HuH-7.5 (cell line): ENCODE measurements around the gene ETV3.
"Not testable (repeated sequence)": the region's sequence is repeated elsewhere in the genome, so short reads cannot be mapped to it uniquely, and the experiment has no call there.

Source experiments
- DNase-seq: peaks from one replicate; pipeline ENCODE4 v3.0.0; 2011; ENCODE audit warnings: low spot score

Gene ETV3

GRCh38 chr1:157138220-157139051 lies at the start of gene ETV3:
Gene ETV3 (minus strand): TSS chr1:157138395. CDS start chr1:157136352, 2,043 bp downstream.
- DNase-seq, result peak; percentile 80

- DNase-seq, result no peak
Measured at GRCh38 chr1:157186281-157186992, 48.2 kb upstream of the ETV3 start.

GRCh38 chr1:157183870-157184269 lies 45.7 kb upstream of the ETV3 start:
- no peak for DNase-seq

- not testable (repeated sequence) for DNase-seq
Measured at GRCh38 chr1:157182371-157182770, 44.2 kb upstream of the ETV3 start.

- no peak for DNase-seq
Measured at GRCh38 chr1:157181790-157182189, 43.6 kb upstream of the ETV3 start.

GRCh38 chr1:157181258-157181657 lies 43.1 kb upstream of the ETV3 start:
- DNase-seq, result no peak

GRCh38 chr1:157178490-157178889 lies 40.3 kb upstream of the ETV3 start:
- no peak for DNase-seq

GRCh38 chr1:157177733-157178394 lies 39.7 kb upstream of the ETV3 start:
- DNase-seq, result no peak

- DNase-seq, result no peak
Measured at GRCh38 chr1:157176591-157177121, 38.5 kb upstream of the ETV3 start.

GRCh38 chr1:157176016-157176415 lies 37.8 kb upstream of the ETV3 start:
- DNase-seq, result no peak

- no peak for DNase-seq
Measured at GRCh38 chr1:157173900-157174410, 35.8 kb upstream of the ETV3 start.

- DNase-seq, result not testable (repeated sequence)
Measured at GRCh38 chr1:157173241-157173640, 35.0 kb upstream of the ETV3 start.

GRCh38 chr1:157172591-157172990 lies 34.4 kb upstream of the ETV3 start:
- DNase-seq, result not testable (repeated sequence)

GRCh38 chr1:157171903-157172503 lies 33.8 kb upstream of the ETV3 start:
- DNase-seq, result not testable (repeated sequence)

GRCh38 chr1:157170677-157171515 lies 32.7 kb upstream of the ETV3 start:
- no peak for DNase-seq

- no peak for DNase-seq
Measured at GRCh38 chr1:157168015-157168414, 29.8 kb upstream of the ETV3 start.

- DNase-seq, result no peak
Measured at GRCh38 chr1:157167437-157167836, 29.2 kb upstream of the ETV3 start.

- DNase-seq, result no peak
Measured at GRCh38 chr1:157166590-157166989, 28.4 kb upstream of the ETV3 start.

GRCh38 chr1:157163273-157164127 lies 25.3 kb upstream of the ETV3 start:
- peak; percentile 70 for DNase-seq

- DNase-seq, result no peak
Measured at GRCh38 chr1:157162345-157162744, 24.1 kb upstream of the ETV3 start.
